D341Med (cell line): ENCODE data around the gene EXOC3L4.

ENCODE experiments used
- DNase-seq: peaks from one replicate; pipeline ENCODE4 v3.0.0; 2012; ENCODE audit warnings: low spot score

The EXOC3L4 gene

DNA sequence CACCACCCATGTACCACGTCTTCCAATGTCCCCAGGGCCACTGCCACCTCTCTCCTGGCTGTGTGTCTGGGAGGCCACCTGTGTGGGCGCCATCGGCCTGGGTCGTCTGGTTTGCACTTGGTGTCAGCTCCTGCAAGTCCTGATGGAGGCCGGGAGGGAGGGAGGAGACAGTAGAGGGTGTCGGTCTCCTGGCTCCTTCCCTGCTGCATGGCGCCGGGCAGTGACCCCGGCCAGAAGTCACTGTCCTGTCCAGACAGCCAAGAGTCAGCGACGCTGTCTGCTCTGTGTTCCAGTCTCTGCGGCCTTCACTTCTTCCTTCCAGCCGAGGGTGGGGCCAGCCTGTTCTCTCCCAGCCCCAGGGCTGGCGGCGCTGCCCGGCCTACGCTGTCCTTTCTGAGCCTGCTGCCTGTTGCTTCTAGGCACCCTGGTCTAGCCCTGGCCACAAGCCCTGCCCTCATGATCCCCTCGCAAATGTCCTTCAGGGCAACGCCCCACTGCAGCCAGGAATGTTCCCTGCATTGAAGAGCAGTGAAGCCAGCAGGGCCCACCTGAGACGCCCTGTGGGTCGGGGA lies 23.5 kb upstream of the EXOC3L4 start:
- DNase-seq: no peak

DNA sequence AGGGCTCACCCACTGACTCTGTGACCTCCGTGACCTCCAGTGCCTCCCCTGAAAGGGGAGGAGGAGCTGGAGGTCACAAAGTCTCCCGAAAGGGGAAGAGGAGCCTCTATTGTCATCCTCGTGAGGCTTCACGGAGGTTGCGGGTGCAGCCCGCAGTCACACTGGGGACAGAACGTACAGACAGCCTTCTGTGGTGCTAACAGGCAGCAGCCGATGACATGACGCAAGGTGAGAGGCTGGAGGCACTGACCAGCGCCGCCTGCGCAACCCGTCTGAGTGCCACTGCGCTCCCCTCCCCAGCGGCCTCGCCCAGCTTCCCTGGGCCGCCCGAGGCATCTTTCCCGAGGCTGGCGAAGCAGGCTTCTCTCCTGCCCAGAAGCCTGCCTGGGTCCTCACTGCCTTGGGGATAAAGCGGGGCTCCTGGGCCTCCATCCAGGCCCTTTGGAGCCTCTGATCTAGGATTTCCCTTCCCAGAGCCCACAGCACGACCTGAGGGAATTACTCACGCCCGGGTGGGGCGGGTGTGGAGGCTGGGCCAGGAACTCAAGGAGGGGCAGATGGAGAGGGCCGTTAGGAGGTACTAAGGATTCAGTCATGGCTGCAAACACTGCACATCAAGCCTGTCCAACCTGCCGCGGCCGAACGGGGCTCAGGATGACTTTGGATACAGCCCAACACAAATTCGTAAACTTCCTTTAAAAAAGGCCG lies 22.8 kb upstream of the EXOC3L4 start:
- DNase-seq: no peak

- peak; percentile 30 for DNase-seq
These were observed 21.7 kb upstream of the EXOC3L4 start for GRCh38 chr14:103072595-103073366.

DNA sequence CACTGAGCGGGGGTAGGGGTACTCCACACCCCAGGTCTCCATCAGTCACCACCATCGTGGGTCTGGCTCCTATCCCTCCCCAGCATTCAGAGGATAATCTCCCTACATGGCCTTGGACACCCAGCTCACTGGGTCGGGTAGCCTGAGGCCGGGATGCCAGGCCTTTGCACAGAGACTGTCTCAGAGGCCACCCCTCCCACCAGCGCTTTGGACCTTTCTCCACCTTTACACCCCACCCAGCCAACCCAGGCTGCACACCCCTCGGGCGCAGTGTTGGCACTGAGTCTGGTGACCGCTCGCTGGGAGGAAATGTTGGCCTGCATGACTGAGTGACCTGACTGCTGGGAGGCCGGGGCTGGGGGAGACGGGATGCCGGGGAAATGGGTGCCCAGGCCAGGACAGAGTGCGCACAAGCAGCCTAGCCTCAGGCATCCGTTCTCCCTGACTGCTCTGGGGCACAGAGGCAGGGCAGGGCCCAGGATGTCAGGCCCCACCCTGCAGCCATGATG lies 21.1 kb upstream of the EXOC3L4 start:
- DNase-seq: no peak

- DNase-seq: no peak
These were observed 20.4 kb upstream of the EXOC3L4 start for GRCh38 chr14:103073876-103074728.

- DNase-seq: peak; percentile 34
These were observed 19.7 kb upstream of the EXOC3L4 start for GRCh38 chr14:103074729-103075367.

DNA sequence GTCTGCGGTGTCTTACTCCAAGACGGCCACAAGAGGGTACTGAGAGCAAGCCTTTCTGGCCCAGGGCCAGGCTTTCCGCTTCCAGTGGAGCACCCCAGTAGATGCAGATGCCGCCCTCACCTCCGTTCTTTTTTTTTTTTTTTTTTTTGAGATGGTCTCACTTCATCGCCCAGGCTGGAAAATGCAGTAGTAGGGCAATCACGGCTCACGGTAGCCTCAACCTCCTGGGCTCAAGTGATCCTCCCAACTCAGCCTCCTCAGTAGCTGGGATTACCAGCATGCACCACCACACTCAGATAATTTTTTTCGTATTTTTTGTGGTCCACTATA lies 16.1 kb upstream of the EXOC3L4 start:
- DNase-seq: peak; percentile 86

GRCh38 chr14:103078860-103079587 lies 15.5 kb upstream of the EXOC3L4 start:
- no peak for DNase-seq

DNA sequence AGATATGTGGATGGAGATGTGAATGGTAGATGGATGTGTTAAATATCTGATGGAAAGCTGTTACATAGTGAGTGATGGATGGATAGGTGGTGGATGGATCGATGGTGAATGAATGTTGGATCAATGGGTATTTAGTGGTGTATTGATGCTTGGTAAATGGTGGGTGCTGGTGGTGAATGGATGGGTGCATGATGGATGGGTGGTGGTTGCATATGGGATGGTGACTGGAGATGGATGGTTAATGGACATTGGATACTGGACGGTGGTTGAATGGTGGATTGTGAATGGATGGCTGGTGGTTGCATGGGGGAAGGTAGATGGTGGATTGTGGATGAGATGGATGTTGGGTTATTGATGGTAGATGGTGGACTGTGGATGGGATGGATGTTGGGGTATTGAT lies 12.6 kb upstream of the EXOC3L4 start:
- DNase-seq: no peak

- DNase-seq: peak; percentile 80
These were observed 10.3 kb upstream of the EXOC3L4 start, which contains the start of gene LBHD2 for GRCh38 chr14:103084021-103084919. Gene LBHD2 (plus strand): TSS chr14:103084210. CDS start chr14:103086013, 1,803 bp downstream.

- no peak for DNase-seq
These were observed 9.1 kb upstream of the EXOC3L4 start for GRCh38 chr14:103085106-103086091.

DNA sequence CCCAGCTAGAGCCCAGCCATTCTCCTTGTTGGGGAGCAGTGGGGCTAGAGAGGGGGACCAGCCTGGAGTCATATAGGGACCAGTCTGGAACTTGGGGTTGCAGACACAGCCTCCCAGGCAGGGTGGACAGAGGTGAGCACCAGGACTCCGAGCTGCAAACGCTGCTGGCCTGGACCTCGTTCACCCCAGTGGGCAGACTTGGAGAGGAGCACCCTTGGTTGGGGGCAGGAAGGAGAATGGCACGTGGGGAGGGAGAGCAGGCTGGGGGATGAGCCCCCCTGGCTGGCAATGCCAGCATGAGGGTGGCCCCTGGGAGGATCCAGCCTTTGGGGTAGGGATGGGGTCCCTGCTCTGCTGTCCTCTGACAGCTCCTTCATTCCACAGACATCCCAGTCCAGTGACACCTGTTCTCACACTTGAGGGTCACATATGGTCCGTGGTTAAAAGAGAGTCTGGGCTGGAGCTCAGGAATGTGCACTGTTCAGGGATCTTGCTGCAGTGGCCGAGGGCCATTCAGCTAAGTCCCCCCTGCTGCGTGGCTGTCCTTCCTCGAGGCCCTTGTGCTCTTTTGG lies 7.7 kb upstream of the EXOC3L4 start:
- no peak for DNase-seq

GRCh38 chr14:103087343-103087835 lies 7.1 kb upstream of the EXOC3L4 start:
- DNase-seq: no peak

DNA sequence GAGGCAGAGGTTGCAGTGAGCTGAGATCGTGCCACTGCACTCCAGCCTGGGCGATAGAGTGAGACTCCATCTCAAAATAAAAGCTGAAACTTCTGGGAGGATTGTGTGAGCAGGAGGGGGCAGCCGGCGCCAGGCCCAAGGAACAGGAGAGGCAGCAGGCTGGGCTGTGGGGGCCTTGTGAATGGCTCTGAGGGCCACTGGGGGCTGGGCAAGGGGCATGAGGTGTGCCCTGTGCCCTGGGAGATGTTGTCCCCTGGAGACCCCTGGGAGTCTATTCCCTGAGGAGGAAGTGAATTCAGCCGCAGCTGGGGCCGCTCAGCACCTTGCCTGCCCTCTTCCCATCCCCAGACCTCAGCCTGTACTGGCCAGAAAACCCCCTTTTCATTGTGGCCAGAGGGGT lies 5.6 kb upstream of the EXOC3L4 start:
- DNase-seq: no peak

- no peak for DNase-seq
These were observed 4.9 kb upstream of the EXOC3L4 start for GRCh38 chr14:103089386-103090335.

- DNase-seq: no peak
These were observed 4.0 kb upstream of the EXOC3L4 start for GRCh38 chr14:103090481-103091020.
